Activated naive CD8-positive, alpha-beta T cell treated with anti-CD3 and anti-CD28 coated beads, Interleukin-2, amount 50 U/mL, for 24 hours (primary cell): ENCODE data around the gene SELENOF.
"Not testable (repeated sequence)": the region's sequence is repeated elsewhere in the genome, so short reads cannot be mapped to it uniquely, and the experiment has no call there.

Experiments
- ATAC-seq: fragments of 150-1000 bp; cut with Tn5 transposase; one replicate; pipeline ENCODE4 v1.10.0; 2021
- DNase-seq: peaks from one replicate; pipeline ENCODE4 v3.0.0; 2021
- H3K27ac Mint-ChIP-seq: one replicate; pipeline ENCODE4 v1.8.0; 2021; ENCODE audit warnings: mild to moderate bottlenecking, mixed read lengths
- H3K27me3 Mint-ChIP-seq: one replicate; pipeline ENCODE4 v1.8.0; 2021; ENCODE audit warnings: mixed read lengths
- H3K36me3 Mint-ChIP-seq: one replicate; pipeline ENCODE4 v1.8.0; 2021; ENCODE audit warnings: low read depth, mixed read lengths
- H3K4me1 Mint-ChIP-seq: one replicate; pipeline ENCODE4 v1.8.0; 2021; ENCODE audit warnings: mixed read lengths
- H3K4me3 Mint-ChIP-seq: one replicate; pipeline ENCODE4 v1.8.0; 2021; ENCODE audit warnings: mild to moderate bottlenecking, moderate library complexity, mixed read lengths
- H3K9me3 Mint-ChIP-seq: one replicate; pipeline ENCODE4 v1.8.0; 2021; ENCODE audit warnings: mixed read lengths

SELENOF gene

DNA sequence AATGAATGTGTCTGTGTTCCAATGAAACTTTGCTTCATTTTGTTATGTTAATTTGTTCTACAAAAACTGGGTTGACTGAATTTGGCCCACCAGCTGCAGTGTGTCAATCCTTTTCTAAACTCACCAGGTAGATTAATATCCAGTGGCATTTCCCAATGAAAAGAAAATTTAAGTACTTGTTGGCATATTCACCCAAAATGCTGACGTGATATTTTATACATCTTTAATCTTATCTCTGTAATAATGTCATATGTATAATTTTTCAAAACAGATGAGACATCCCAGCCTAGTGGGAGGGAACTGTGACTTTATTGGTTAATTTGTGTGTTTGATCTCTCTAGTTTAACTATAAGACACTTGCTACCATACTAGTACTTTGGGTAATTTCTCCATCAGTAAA, 8.1 kb downstream of the SELENOF start:
- no peak overlapping the region for H3K4me3 Mint-ChIP-seq
- H3K4me1 Mint-ChIP-seq = peaks cover 37% of the 10 kb centered on the region
- H3K27me3 Mint-ChIP-seq = no peaks in the 10 kb centered on the region
- no peak overlapping the region for H3K27ac Mint-ChIP-seq
- no peak for ATAC-seq
- no peak for DNase-seq
- no peaks in the 10 kb centered on the region for H3K9me3 Mint-ChIP-seq
- peaks cover 48% of the 10 kb centered on the region for H3K36me3 Mint-ChIP-seq

DNA sequence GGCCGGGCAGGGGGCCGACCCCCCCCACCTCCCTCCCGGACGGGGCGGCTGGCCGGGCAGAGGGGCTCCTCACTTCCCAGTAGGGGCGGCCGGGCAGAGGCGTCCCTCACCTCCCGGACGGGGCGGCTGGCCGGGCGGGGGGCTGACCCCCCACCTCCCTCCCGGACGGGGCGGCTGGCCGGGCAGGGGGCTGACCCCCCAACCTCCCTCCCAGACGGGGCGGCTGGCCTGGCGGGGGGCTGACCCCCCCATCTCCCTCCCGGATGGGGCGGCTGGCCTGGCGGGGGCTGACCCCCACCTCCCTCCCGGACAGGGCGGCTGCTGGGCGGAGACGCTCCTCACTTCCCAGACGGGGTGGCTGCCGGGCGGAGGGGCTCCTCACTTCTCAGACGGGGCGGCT, 14.5 kb downstream of the SELENOF start:
- Mint-ChIP-seq H3K36me3 (peaks cover 31% of the 10 kb centered on the region), H3K4me1 (peaks cover 15% of the 10 kb centered on the region)
- DNase-seq, H3K27me3 Mint-ChIP-seq, H3K27ac Mint-ChIP-seq, H3K4me3 Mint-ChIP-seq, H3K9me3 Mint-ChIP-seq, ATAC-seq: not testable (repeated sequence)

DNA sequence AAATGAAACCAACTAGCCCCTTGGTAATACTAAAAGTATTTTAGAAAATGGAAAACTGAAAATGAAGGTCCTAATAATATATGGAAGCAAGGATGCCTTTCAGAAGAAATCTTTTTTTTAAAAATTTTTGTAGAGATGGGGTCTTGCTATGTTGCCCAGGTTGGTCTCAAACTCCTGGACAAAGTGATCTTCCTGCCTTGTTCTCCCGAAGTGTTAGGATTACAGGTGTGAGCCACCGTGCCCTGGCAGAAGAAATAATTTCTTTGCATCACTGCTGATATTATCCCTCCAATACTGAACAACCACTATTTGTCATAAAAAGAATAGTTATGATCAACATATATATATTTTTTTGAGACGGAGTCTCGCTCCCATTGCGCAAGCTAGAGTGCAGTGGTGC, 25.6 kb downstream of the SELENOF start:
- peaks cover 10% of the 10 kb centered on the region for H3K36me3 Mint-ChIP-seq
- peaks cover 14% of the 10 kb centered on the region for H3K4me1 Mint-ChIP-seq
- ATAC-seq (no peak), DNase-seq (no peak)
- H3K9me3 Mint-ChIP-seq = no peaks in the 10 kb centered on the region
- H3K27ac Mint-ChIP-seq = no peak overlapping the region
- H3K27me3 Mint-ChIP-seq = no peaks in the 10 kb centered on the region
- no peak overlapping the region for H3K4me3 Mint-ChIP-seq

DNA sequence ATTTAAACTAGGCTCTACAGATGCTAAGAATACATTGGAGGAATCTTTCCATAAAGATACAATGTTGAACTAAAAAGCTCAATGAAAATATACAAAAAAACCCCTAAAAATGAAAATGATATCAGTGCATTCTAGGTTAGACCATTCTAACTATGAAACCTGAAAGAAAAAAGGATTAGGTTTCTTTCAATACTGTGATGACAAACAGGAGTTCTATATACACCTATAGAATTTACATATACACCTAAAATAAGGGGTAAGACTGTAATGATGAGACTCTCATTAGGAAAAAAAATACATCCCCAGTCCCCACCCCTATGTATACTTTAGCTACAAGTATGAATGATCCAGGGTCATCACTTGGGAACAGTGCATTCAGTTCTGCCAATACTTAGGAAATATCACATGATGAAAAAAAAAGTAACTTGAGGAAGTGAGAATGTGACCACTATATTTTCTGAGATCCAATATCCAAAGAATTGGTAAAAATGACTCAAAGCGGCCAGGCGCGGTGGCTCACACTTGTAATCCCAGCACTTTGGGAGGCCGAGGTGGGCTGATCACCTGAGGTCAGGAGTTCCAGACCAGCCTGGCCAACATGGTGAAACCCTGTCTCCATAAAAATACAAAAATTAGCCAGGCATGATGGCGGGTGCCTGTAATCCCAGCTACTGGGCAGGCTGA, 26.3 kb downstream of the SELENOF start:
- Mint-ChIP-seq H3K27ac (peak overlapping the region; percentile 13), H3K4me3 (no peak overlapping the region), H3K9me3 (no peaks in the 10 kb centered on the region), H3K4me1 (peaks cover 14% of the 10 kb centered on the region), H3K36me3 (peaks cover 10% of the 10 kb centered on the region), H3K27me3 (no peaks in the 10 kb centered on the region)
- DNase-seq = no peak
- no peak for ATAC-seq

DNA sequence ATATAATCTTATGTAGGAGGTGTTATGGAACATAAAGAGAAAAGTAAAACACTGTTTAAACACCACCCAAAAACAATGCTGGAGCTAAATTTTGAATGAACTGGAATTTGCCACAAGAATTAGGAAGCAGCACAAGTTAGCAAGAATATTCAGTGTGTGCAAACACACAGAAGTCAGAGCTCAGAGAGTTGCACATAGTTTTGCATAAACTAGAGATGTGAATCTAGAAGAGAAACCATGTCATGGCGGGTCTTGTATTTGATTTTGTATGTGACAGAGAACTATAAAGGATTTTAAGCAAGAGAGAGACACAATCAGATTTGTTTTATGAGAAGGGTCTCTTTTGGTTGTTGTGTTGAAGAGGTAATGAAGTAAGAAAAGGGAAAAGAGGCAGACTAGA, 38.2 kb downstream of the SELENOF start:
- H3K36me3 Mint-ChIP-seq = peaks cover 25% of the 10 kb centered on the region
- H3K27me3 Mint-ChIP-seq = no peaks in the 10 kb centered on the region
- no peak for ATAC-seq
- H3K4me3 Mint-ChIP-seq = no peak overlapping the region
- H3K9me3 Mint-ChIP-seq = no peaks in the 10 kb centered on the region
- H3K27ac Mint-ChIP-seq = no peak overlapping the region
- no peak for DNase-seq
- H3K4me1 Mint-ChIP-seq = no peaks in the 10 kb centered on the region

DNA sequence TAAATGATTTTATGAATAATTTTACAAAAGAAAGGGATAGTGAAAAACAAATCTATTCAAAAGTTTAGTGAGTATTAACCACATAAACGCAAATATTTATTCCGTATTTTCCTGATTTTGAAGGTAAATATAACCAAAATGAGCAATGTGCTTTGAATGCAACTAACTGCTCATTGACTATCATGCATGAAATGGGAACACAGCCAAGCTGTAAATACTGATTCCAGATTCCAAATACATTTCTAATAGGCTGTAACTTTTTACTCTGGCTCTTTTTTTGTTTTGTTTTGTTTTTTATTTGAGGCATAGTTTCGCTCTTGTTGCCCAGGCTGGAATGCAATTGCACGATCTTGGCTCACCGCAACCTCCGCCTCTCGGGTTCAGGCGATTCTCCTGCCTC, 41.8 kb downstream of the SELENOF start:
- Mint-ChIP-seq H3K36me3 (peaks cover 22% of the 10 kb centered on the region), H3K27me3 (no peaks in the 10 kb centered on the region), H3K27ac (no peak overlapping the region), H3K9me3 (no peaks in the 10 kb centered on the region), H3K4me1 (peaks cover 13% of the 10 kb centered on the region), H3K4me3 (no peak overlapping the region)
- ATAC-seq (no peak), DNase-seq (no peak)

DNA sequence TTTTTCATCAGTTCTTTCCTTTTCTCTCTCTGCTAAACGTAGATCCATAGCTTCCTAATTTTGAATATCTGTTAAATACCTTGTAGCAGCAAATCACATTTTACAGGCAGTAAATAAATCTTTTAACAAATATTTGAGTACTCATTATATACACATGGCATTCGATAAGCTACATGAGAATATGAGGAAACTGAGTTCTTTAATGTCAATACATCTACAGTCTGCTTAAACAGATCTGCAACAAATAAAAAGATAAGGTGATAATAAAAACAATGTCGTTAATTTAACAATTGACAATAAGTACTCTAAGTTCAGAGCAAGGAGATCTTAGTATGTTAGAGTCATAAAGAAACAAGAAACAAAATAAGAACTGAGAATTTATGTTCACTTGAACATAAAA, 42.9 kb downstream of the SELENOF start:
- Mint-ChIP-seq H3K27ac (no peak overlapping the region), H3K4me1 (peaks cover 23% of the 10 kb centered on the region)

DNA sequence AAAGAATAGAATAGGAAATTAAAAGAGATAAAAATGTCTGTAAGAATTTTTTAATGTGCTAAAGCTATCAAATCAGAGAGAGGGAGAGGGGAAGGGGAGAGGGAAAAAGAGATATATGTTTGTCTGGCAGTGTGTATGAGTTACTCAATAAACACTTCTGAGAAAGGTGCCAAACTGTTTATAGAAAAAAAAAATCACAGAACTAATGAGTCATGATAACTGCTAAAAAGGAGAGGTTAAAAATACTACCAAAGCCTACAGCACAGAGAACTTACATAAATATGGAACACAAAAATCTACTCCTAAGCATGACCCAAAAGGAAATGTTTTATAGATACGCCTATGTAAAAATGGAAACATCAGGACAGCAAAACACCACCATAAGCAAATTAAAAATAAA, 45.4 kb downstream of the SELENOF start:
- no peaks in the 10 kb centered on the region for H3K9me3 Mint-ChIP-seq
- no peak overlapping the region for H3K4me3 Mint-ChIP-seq
- H3K36me3 Mint-ChIP-seq = peaks cover 14% of the 10 kb centered on the region
- peaks cover 26% of the 10 kb centered on the region for H3K4me1 Mint-ChIP-seq
- no peaks in the 10 kb centered on the region for H3K27me3 Mint-ChIP-seq
- peak overlapping the region; percentile 25 for H3K27ac Mint-ChIP-seq
- DNase-seq = no peak
- ATAC-seq = no peak

More for the DNA sequence above, 42.9 kb downstream of the SELENOF start:
- no peaks in the 10 kb centered on the region for H3K9me3 Mint-ChIP-seq
- DNase-seq (no peak), ATAC-seq (no peak)
- H3K4me3 Mint-ChIP-seq = no peak overlapping the region
- peaks cover 19% of the 10 kb centered on the region for H3K36me3 Mint-ChIP-seq
- no peaks in the 10 kb centered on the region for H3K27me3 Mint-ChIP-seq

DNA sequence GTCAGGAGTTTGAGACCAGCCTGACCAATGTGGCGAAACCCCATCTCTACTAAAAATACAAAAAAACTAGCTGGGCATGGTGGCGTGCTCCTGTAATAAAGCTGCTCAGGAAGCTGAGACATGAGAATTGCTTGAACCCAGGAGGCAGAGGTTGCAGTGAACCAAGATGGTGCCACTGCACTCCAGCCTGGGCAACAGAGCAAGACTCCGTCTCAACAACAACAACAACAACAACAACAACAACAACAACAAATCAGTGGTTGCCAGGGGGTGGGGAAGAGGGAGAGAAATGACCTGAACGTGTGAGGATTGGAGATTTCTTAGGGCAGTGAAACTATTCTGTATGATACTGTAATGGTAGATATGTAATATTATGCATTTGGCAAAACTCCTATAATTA, 46.6 kb downstream of the SELENOF start:
- H3K27ac Mint-ChIP-seq, H3K4me3 Mint-ChIP-seq, ATAC-seq, DNase-seq, H3K9me3 Mint-ChIP-seq, H3K27me3 Mint-ChIP-seq: not testable (repeated sequence)
- Mint-ChIP-seq H3K4me1 (peaks cover 26% of the 10 kb centered on the region), H3K36me3 (peaks cover 12% of the 10 kb centered on the region)

DNA sequence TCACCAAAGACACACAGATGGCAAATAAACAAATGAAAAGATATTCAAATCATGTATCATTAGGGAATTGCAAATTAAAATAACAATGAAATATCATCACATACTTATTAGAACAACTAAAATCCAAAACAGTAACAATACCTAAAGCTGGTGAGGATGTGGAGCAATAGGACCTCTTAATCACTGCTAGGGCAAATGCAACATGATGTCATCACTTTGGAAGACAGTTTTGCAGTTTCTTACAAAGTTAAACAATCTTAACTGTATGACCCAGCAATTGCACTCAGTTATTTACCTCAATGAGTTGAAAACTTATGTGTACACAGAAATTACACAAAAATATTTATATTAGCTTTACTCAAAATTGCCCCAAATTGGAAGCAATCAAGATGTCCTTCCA, 47.3 kb downstream of the SELENOF start:
- peaks cover 12% of the 10 kb centered on the region for H3K36me3 Mint-ChIP-seq
- H3K27ac Mint-ChIP-seq = peak overlapping the region; percentile 40
- H3K27me3 Mint-ChIP-seq = no peaks in the 10 kb centered on the region
- peaks cover 26% of the 10 kb centered on the region for H3K4me1 Mint-ChIP-seq
- ATAC-seq = no peak
- no peak for DNase-seq
- H3K4me3 Mint-ChIP-seq = no peak overlapping the region
- no peaks in the 10 kb centered on the region for H3K9me3 Mint-ChIP-seq

DNA sequence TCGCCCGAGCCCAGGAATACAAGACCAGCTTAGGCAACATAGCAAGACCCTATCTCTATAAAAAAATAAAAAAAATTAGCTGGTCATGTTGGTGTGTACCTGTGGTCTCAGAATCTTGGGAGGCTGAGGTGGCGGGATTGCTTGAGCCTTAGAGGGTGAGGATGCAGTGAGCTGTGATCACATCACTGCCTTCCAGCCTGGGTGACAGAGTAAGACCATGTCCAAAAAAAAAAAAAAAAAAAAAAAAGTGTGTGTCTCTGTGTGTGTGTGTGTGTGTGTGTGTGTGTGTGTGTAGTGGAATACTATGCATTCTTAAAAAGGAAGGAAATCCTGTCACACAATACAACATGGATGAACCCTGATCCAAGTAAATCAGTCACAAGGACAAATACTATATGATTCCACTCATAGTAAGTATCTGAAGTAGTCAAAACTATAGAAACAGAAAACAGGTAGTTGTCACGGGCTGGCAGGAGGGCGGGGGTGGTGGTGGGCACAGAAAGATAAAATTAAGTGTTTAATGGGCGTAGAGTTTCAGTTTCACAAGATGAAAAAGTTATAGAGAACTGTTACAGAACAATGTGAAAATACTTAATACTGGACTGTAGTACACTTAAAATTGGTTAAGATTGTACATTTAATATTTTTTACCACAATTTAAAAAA, 47.8 kb downstream of the SELENOF start:
- DNase-seq (no peak), ATAC-seq (no peak)
- Mint-ChIP-seq H3K4me3 (no peak overlapping the region), H3K36me3 (peaks cover 12% of the 10 kb centered on the region), H3K27me3 (no peaks in the 10 kb centered on the region), H3K4me1 (peaks cover 26% of the 10 kb centered on the region), H3K9me3 (no peaks in the 10 kb centered on the region), H3K27ac (peak overlapping the region; percentile 40)

DNA sequence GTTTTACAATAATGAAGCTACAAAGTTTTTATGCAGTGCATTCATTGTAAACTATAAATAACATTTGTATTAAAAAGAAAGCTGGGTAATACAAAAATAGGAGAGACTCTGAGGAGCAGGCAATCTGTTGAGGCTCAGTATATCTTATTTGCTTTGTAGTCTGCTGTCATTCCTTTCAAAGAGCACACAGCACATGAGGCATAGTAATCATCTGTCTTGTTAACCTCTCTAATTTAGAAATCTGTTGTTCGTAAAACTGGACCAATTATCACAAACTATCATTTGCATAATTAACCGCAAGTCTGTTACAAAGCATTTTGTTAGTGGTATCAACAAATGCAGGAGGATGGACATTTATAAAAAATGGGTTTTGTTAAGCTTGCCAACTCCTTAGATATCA, 51.0 kb downstream of the SELENOF start:
- H3K4me1 Mint-ChIP-seq = peaks cover 16% of the 10 kb centered on the region
- no peaks in the 10 kb centered on the region for H3K27me3 Mint-ChIP-seq
- no peaks in the 10 kb centered on the region for H3K9me3 Mint-ChIP-seq
- no peak overlapping the region for H3K4me3 Mint-ChIP-seq
- no peak overlapping the region for H3K27ac Mint-ChIP-seq
- ATAC-seq = no peak
- DNase-seq = no peak
- H3K36me3 Mint-ChIP-seq = peaks cover 8% of the 10 kb centered on the region

DNA sequence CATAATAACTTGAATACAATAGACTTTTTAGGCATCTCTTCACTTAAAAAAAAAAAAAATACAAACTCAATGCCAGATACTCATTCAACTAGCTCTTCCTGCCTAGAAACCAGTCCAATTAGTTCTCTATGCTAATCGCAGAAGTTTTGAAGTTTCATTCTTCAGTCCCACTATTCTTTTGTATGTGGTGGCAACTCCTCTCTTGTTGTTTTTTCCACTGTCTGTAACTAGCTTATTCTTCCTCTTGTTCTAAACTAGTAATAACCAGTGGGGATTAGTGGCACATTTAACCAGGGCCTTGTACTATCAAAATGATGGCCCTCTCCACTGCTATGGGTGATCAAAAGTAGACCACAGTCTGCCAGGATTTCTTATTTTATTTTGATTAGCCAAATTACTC, 52.5 kb downstream of the SELENOF start:
- Mint-ChIP-seq H3K4me3 (no peak overlapping the region), H3K36me3 (peaks cover 5% of the 10 kb centered on the region)

DNA sequence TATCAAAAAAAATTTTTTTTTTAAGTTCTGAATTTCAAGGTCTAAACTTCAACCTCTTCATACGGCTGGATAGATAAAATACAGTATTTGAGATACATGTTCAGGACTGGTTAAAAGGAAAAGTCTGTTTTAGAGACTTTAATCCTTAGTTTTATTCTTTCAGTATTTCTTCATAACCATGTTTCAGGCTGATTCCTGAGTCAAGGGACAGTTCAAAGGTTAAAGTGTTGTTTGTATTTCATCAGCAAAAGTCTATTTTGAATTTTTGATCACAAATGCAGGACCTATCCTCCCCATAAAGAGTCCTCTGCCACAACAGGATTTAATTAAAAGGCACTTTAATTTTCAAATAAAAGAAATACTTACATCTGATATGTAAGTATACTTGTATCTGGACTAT, 53.5 kb downstream of the SELENOF start:
- Mint-ChIP-seq H3K36me3 (peaks cover 5% of the 10 kb centered on the region), H3K4me1 (peaks cover 3% of the 10 kb centered on the region), H3K27ac (no peak overlapping the region), H3K9me3 (no peaks in the 10 kb centered on the region), H3K4me3 (no peak overlapping the region), H3K27me3 (no peaks in the 10 kb centered on the region)
- no peak for ATAC-seq
- DNase-seq = no peak

More for the DNA sequence above, 52.5 kb downstream of the SELENOF start:
- no peak overlapping the region for H3K27ac Mint-ChIP-seq
- no peaks in the 10 kb centered on the region for H3K9me3 Mint-ChIP-seq
- H3K27me3 Mint-ChIP-seq = no peaks in the 10 kb centered on the region
- ATAC-seq (no peak), DNase-seq (no peak)
- peaks cover 7% of the 10 kb centered on the region for H3K4me1 Mint-ChIP-seq

DNA sequence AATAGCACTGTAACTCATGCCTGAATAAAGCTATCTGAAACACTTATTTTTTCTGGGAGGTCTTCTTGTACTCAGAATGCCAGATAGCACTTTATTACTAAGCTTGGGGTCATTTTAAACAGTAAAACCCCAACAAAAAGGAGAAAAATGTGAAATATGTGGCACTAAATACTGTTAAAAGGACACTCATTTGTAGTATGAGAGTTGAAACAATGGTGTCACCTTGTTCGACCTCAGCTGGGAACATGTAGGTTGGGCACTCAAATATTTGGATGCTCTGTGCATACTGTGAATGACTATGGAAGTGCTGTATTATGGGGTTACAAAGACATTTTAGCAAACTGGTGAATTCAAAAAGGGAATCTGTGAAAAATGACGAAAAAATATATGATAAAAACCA, 53.9 kb downstream of the SELENOF start:
- DNase-seq (no peak), ATAC-seq (no peak)
- Mint-ChIP-seq H3K27me3 (no peaks in the 10 kb centered on the region), H3K4me3 (no peak overlapping the region), H3K36me3 (peaks cover 2% of the 10 kb centered on the region), H3K27ac (no peak overlapping the region), H3K4me1 (peaks cover under 1% of the 10 kb centered on the region), H3K9me3 (no peaks in the 10 kb centered on the region)
